HEK293 (cell line): Measurements from ENCODE around the gene ABCB10.

ENCODE experiments used
- FEZF1 ChIP-seq: fragments of 450-650 bp; formaldehyde crosslinking; IDR thresholded peaks from 2 replicates; pipeline ENCODE4 v1.5.1; 2016; ENCODE audit warnings: missing biosample characterization, missing genetic modification characterization
- GFI1B ChIP-seq: fragments of 450-650 bp; formaldehyde crosslinking; IDR thresholded peaks from 2 replicates; pipeline ENCODE4 v1.5.1; 2016; ENCODE audit warnings: missing biosample characterization, missing genetic modification characterization
- OSR2 ChIP-seq: fragments of 450-650 bp; formaldehyde crosslinking; IDR thresholded peaks from 2 replicates; pipeline ENCODE4 v1.5.1; 2016; ENCODE audit warnings: missing biosample characterization, missing genetic modification characterization
- PRDM6 ChIP-seq: fragments of 450-650 bp; formaldehyde crosslinking; IDR thresholded peaks from 2 replicates; pipeline ENCODE4 v1.5.1; 2017; ENCODE audit warnings: missing biosample characterization, missing genetic modification characterization
- SP2 ChIP-seq: fragments of 450-650 bp; formaldehyde crosslinking; IDR thresholded peaks from 2 replicates; pipeline ENCODE4 v1.5.1; 2016; ENCODE audit warnings: missing biosample characterization, missing genetic modification characterization
- SP3 ChIP-seq: fragments of 450-650 bp; formaldehyde crosslinking; IDR thresholded peaks from 2 replicates; pipeline ENCODE4 v1.5.1; 2016; ENCODE audit warnings: missing biosample characterization, missing genetic modification characterization
- TRIM28 ChIP-seq: IDR thresholded peaks from 2 replicates; pipeline ENCODE4 v1.6.1; 2011; ENCODE audit warnings: low read length, control low read depth, borderline replicate concordance
- WT1 ChIP-seq: fragments of 450-650 bp; formaldehyde crosslinking; IDR thresholded peaks from 2 replicates; pipeline ENCODE4 v1.5.1; 2016; ENCODE audit warnings: missing biosample characterization, missing genetic modification characterization
- ZBTB1 ChIP-seq: fragments of 450-650 bp; formaldehyde crosslinking; IDR thresholded peaks from 2 replicates; pipeline ENCODE4 v1.5.1; 2016; ENCODE audit warnings: missing biosample characterization, missing genetic modification characterization
- ZBTB17 ChIP-seq: fragments of 450-650 bp; formaldehyde crosslinking; IDR thresholded peaks from 2 replicates; pipeline ENCODE4 v1.5.1; 2016; ENCODE audit warnings: missing biosample characterization, missing genetic modification characterization
- ZBTB8A ChIP-seq: fragments of 450-650 bp; formaldehyde crosslinking; IDR thresholded peaks from 2 replicates; pipeline ENCODE4 v1.5.1; 2016; ENCODE audit warnings: missing biosample characterization, missing genetic modification characterization
- ZNF184 ChIP-seq: fragments of 450-650 bp; IDR thresholded peaks from 2 replicates; pipeline ENCODE4 v1.5.1; 2018; ENCODE audit warnings: missing biosample characterization, mild to moderate bottlenecking, missing genetic modification characterization
- ZNF280D ChIP-seq: fragments of 450-650 bp; formaldehyde crosslinking; IDR thresholded peaks from 2 replicates; pipeline ENCODE4 v1.5.1; 2016; ENCODE audit warnings: missing biosample characterization, missing genetic modification characterization
- ZNF366 ChIP-seq: fragments of 450-650 bp; formaldehyde crosslinking; conservative IDR thresholded peaks from 2 replicates; pipeline ENCODE4 v1.5.1; 2016; ENCODE audit warnings: missing biosample characterization, missing genetic modification characterization
- ZNF394 ChIP-seq: fragments of 450-650 bp; formaldehyde crosslinking; IDR thresholded peaks from 2 replicates; pipeline ENCODE4 v1.5.1; 2016; ENCODE audit warnings: missing biosample characterization, missing genetic modification characterization, mild to moderate bottlenecking, moderate library complexity, borderline replicate concordance
- ZNF560 ChIP-seq: fragments of 450-650 bp; formaldehyde crosslinking; IDR thresholded peaks from 2 replicates; pipeline ENCODE4 v1.5.1; 2017; ENCODE audit warnings: missing biosample characterization, missing genetic modification characterization, borderline replicate concordance
- ZNF561 ChIP-seq: fragments of 450-650 bp; IDR thresholded peaks from 2 replicates; pipeline ENCODE4 v1.5.1; 2018; ENCODE audit warnings: missing biosample characterization, missing genetic modification characterization, borderline replicate concordance
- ZNF600 ChIP-seq: fragments of 450-650 bp; formaldehyde crosslinking; IDR thresholded peaks from 2 replicates; pipeline ENCODE4 v1.5.1; 2016; ENCODE audit warnings: missing biosample characterization, missing genetic modification characterization
- TF ChIP-seq, protein P1 (sequence below): fragments of 450-650 bp; formaldehyde crosslinking; IDR thresholded peaks from 2 replicates; pipeline ENCODE4 v1.5.1; 2016; ENCODE audit warnings: missing biosample characterization, missing genetic modification characterization, borderline replicate concordance
- TF ChIP-seq, protein P2 (sequence below): fragments of 450-650 bp; formaldehyde crosslinking; IDR thresholded peaks from 2 replicates; pipeline ENCODE4 v1.5.1; 2016; ENCODE audit warnings: missing biosample characterization, missing genetic modification characterization, low read depth
- TF ChIP-seq, protein P3 (sequence below): fragments of 450-650 bp; formaldehyde crosslinking; IDR thresholded peaks from 2 replicates; pipeline ENCODE4 v1.5.1; 2016; ENCODE audit warnings: missing biosample characterization, missing genetic modification characterization
- TF ChIP-seq, protein P4 (sequence below): fragments of 450-650 bp; formaldehyde crosslinking; IDR thresholded peaks from 2 replicates; pipeline ENCODE4 v1.5.1; 2016; ENCODE audit warnings: missing biosample characterization, missing genetic modification characterization

ABCB10 gene

DNA sequence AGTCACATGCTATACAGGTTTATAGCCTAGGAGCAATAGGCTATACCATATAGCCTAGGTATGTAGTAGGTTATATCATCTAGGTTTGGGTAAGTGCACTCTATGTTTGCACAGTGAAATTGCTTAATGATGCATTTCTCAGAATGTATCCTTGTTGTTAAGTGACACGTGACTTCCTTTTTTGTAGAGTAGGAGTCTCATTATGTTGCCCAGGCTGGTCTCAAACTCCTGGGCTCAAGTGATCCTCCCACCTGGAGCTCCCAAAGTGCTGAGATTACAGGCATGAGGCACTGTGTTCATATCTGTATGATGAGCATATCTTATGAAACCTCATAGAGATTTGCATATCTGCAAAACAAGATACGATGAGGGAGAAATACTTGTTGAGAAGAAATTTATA is 13.8 kb upstream of the ABCB10 start (continued):
- peak; percentile 87 for TF ChIP-seq WT1 (tag by site-specific recombination)
- TF ChIP-seq PRDM6: peak; percentile 79
- TF ChIP-seq ZNF561 (tag by site-specific recombination): peak; percentile 81; the same call in 1 of the 2 replicates
- peak; percentile 26; the same call in 1 of the 2 replicates for TF ChIP-seq GFI1B
- TF ChIP-seq FEZF1 (tag by site-specific recombination): peak; percentile 75
- 0 out of 2 replicates have a peak, but pooled peaks have one; percentile 17 for TF ChIP-seq SP2
- no peak; the same call in 1 of the 2 replicates for TF ChIP-seq ZNF394 (tag by site-specific recombination)
- no peak for TF ChIP-seq ZBTB1
- TF ChIP-seq, protein P1, sequence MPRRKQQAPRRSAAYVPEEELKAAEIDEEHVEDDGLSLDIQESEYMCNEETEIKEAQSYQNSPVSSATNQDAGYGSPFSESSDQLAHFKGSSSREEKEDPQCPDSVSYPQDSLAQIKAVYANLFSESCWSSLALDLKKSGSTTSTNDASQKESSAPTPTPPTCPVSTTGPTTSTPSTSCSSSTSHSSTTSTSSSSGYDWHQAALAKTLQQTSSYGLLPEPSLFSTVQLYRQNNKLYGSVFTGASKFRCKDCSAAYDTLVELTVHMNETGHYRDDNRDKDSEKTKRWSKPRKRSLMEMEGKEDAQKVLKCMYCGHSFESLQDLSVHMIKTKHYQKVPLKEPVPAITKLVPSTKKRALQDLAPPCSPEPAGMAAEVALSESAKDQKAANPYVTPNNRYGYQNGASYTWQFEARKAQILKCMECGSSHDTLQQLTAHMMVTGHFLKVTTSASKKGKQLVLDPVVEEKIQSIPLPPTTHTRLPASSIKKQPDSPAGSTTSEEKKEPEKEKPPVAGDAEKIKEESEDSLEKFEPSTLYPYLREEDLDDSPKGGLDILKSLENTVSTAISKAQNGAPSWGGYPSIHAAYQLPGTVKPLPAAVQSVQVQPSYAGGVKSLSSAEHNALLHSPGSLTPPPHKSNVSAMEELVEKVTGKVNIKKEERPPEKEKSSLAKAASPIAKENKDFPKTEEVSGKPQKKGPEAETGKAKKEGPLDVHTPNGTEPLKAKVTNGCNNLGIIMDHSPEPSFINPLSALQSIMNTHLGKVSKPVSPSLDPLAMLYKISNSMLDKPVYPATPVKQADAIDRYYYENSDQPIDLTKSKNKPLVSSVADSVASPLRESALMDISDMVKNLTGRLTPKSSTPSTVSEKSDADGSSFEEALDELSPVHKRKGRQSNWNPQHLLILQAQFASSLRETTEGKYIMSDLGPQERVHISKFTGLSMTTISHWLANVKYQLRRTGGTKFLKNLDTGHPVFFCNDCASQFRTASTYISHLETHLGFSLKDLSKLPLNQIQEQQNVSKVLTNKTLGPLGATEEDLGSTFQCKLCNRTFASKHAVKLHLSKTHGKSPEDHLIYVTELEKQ (tag by site-specific recombination): peak; percentile 94
- no peak for TF ChIP-seq ZNF560 (tag by site-specific recombination)
- TF ChIP-seq, protein P2, sequence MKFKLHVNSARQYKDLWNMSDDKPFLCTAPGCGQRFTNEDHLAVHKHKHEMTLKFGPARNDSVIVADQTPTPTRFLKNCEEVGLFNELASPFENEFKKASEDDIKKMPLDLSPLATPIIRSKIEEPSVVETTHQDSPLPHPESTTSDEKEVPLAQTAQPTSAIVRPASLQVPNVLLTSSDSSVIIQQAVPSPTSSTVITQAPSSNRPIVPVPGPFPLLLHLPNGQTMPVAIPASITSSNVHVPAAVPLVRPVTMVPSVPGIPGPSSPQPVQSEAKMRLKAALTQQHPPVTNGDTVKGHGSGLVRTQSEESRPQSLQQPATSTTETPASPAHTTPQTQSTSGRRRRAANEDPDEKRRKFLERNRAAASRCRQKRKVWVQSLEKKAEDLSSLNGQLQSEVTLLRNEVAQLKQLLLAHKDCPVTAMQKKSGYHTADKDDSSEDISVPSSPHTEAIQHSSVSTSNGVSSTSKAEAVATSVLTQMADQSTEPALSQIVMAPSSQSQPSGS: peak; percentile 37
- peak; percentile 88 for TF ChIP-seq TRIM28
- TF ChIP-seq ZNF366 (tag by site-specific recombination): peak; percentile 91
- TF ChIP-seq OSR2 (tag by site-specific recombination): peak; percentile 92
- no peak for TF ChIP-seq ZNF280D (tag by site-specific recombination)
- 0 out of 2 replicates have a peak, but pooled peaks have one; percentile 34 for TF ChIP-seq ZNF600 (tag by site-specific recombination)
- 0 out of 2 replicates have a peak, but pooled peaks have one; percentile 61 for TF ChIP-seq ZNF184 (tag by site-specific recombination)
- peak; percentile 29; the same call in 1 of the 2 replicates for TF ChIP-seq SP3
- TF ChIP-seq, protein P3, sequence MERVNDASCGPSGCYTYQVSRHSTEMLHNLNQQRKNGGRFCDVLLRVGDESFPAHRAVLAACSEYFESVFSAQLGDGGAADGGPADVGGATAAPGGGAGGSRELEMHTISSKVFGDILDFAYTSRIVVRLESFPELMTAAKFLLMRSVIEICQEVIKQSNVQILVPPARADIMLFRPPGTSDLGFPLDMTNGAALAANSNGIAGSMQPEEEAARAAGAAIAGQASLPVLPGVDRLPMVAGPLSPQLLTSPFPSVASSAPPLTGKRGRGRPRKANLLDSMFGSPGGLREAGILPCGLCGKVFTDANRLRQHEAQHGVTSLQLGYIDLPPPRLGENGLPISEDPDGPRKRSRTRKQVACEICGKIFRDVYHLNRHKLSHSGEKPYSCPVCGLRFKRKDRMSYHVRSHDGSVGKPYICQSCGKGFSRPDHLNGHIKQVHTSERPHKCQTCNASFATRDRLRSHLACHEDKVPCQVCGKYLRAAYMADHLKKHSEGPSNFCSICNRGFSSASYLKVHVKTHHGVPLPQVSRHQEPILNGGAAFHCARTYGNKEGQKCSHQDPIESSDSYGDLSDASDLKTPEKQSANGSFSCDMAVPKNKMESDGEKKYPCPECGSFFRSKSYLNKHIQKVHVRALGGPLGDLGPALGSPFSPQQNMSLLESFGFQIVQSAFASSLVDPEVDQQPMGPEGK (tag by site-specific recombination): 0 out of 2 replicates have a peak, but pooled peaks have one; percentile 33
- TF ChIP-seq ZBTB8A (tag by site-specific recombination): peak; percentile 58
- peak; percentile 82 for TF ChIP-seq ZBTB17 (tag by site-specific recombination)
- TF ChIP-seq, protein P4, sequence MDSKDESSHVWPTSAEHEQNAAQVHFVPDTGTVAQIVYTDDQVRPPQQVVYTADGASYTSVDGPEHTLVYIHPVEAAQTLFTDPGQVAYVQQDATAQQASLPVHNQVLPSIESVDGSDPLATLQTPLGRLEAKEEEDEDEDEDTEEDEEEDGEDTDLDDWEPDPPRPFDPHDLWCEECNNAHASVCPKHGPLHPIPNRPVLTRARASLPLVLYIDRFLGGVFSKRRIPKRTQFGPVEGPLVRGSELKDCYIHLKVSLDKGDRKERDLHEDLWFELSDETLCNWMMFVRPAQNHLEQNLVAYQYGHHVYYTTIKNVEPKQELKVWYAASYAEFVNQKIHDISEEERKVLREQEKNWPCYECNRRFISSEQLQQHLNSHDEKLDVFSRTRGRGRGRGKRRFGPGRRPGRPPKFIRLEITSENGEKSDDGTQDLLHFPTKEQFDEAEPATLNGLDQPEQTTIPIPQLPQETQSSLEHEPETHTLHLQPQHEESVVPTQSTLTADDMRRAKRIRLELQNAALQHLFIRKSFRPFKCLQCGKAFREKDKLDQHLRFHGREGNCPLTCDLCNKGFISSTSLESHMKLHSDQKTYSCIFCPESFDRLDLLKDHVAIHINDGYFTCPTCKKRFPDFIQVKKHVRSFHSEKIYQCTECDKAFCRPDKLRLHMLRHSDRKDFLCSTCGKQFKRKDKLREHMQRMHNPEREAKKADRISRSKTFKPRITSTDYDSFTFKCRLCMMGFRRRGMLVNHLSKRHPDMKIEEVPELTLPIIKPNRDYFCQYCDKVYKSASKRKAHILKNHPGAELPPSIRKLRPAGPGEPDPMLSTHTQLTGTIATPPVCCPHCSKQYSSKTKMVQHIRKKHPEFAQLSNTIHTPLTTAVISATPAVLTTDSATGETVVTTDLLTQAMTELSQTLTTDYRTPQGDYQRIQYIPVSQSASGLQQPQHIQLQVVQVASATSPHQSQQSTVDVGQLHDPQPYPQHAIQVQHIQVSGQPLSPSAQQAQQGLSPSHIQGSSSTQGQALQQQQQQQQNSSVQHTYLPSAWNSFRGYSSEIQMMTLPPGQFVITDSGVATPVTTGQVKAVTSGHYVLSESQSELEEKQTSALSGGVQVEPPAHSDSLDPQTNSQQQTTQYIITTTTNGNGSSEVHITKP (tag by site-specific recombination): peak; percentile 95
